Erythroblast (primary cell): ENCODE data around the gene APBA1.

Experiments
- GATA1 ChIP-seq: IDR thresholded peaks from 2 replicates; pipeline ENCODE4 v1.6.1; 2011; ENCODE audit warnings: low read depth, mild to moderate bottlenecking, control low read depth, low read length, moderate library complexity
- POLR2A ChIP-seq: IDR thresholded peaks from 2 replicates; pipeline ENCODE4 v1.6.1; 2011; ENCODE audit warnings: mild to moderate bottlenecking, low read length

DNA sequence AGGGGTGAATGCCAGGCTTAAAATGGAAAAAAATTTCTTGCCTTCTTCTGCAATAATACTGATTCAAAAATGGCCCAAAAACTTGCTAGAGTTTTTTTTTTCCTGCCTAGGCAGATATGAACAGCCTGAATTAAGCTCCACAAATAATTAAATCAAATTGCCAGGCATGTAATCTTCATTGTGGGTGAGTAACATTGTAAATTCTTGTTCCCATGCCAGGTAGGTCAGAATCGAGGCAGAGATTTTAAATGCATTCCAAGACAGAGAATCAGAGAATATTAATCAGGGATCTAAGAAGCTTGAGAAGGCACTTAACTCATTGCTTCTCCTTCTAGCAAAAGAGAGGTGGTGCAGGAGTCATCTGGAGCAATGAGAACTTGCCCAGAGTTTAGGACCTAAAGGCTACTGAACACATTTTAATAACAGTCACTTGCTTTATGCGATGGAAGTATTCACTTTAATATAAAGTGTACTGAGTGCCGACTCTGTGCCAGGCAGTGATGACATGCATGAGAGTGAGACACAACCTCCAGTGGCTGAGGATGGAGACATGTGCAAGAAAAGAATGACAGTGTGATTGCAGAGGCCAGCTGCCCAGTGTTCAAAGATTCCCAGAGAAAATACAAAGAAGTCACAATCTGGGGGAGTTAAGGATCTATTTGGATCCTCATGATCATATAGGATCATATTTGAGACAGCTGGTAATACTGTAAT, 102.3 kb downstream of the APBA1 start:
- no peak for TF ChIP-seq POLR2A
- TF ChIP-seq GATA1: no peak
